ENCODE measurements around the gene SPTBN1. TPM values are rescaled to one million over a fixed set of nuclear protein-coding genes. Genes with fewer than 3 reads are reported as not detected.

SPTBN1 gene
- total RNA-seq, 1 donor from 2014 or later = 217 TPM

GRCh38 chr2:54639609-54640008 lies 183.5 kb downstream of the SPTBN1 start:
- peaks cover 15% of the 10 kb centered on the region for H3K4me1 Mint-ChIP-seq
- no peaks in the 10 kb centered on the region for H3K9me3 Mint-ChIP-seq
- no peak overlapping the region for H3K4me3 Mint-ChIP-seq
- DNase-seq (ENCODE audit: low read depth, low spot score) = no peak
- TF ChIP-seq CTCF (conservative IDR thresholded peaks at IDR 0.05) = no peak
- no peak overlapping the region for H3K27ac Mint-ChIP-seq (ENCODE audit: unreplicated experiment)
- peaks cover 31% of the 10 kb centered on the region for H3K36me3 Mint-ChIP-seq (ENCODE audit: low read depth)
- H3K27me3 Mint-ChIP-seq (ENCODE audit: low read depth) = no peaks in the 10 kb centered on the region

GRCh38 chr2:54640834-54641540 lies 184.9 kb downstream of the SPTBN1 start:
- peaks cover 36% of the 10 kb centered on the region for H3K36me3 Mint-ChIP-seq (ENCODE audit: low read depth)
- DNase-seq (ENCODE audit: low read depth, low spot score) = no peak
- no peaks in the 10 kb centered on the region for H3K27me3 Mint-ChIP-seq (ENCODE audit: low read depth)
- H3K27ac Mint-ChIP-seq (ENCODE audit: unreplicated experiment) = no peak overlapping the region
- no peak overlapping the region for H3K4me3 Mint-ChIP-seq
- no peak for TF ChIP-seq CTCF (conservative IDR thresholded peaks at IDR 0.05)
- no peaks in the 10 kb centered on the region for H3K9me3 Mint-ChIP-seq
- peaks cover 5% of the 10 kb centered on the region for H3K4me1 Mint-ChIP-seq

GRCh38 chr2:54641988-54642387 lies 185.9 kb downstream of the SPTBN1 start:
- H3K27me3 Mint-ChIP-seq (ENCODE audit: low read depth) = no peaks in the 10 kb centered on the region
- DNase-seq (ENCODE audit: low read depth, low spot score) = no peak
- peak overlapping the region; percentile 20 for H3K27ac Mint-ChIP-seq (ENCODE audit: unreplicated experiment)
- H3K36me3 Mint-ChIP-seq (ENCODE audit: low read depth) = peaks cover 39% of the 10 kb centered on the region
- H3K9me3 Mint-ChIP-seq = no peaks in the 10 kb centered on the region
- H3K4me3 Mint-ChIP-seq = no peak overlapping the region
- H3K4me1 Mint-ChIP-seq = peaks cover 5% of the 10 kb centered on the region
- TF ChIP-seq CTCF (conservative IDR thresholded peaks at IDR 0.05) = no peak

GRCh38 chr2:54642677-54643430 lies 186.7 kb downstream of the SPTBN1 start:
- Mint-ChIP-seq H3K27me3 (ENCODE audit: low read depth) (no peaks in the 10 kb centered on the region), H3K4me3 (no peak overlapping the region), H3K9me3 (no peaks in the 10 kb centered on the region), H3K27ac (ENCODE audit: unreplicated experiment) (no peak overlapping the region), H3K36me3 (ENCODE audit: low read depth) (peaks cover 41% of the 10 kb centered on the region), H3K4me1 (peaks cover 5% of the 10 kb centered on the region)
- DNase-seq (ENCODE audit: low read depth, low spot score) = no peak
- TF ChIP-seq CTCF (conservative IDR thresholded peaks at IDR 0.05) = no peak

GRCh38 chr2:54644236-54644635 lies 188.1 kb downstream of the SPTBN1 start:
- DNase-seq (ENCODE audit: low read depth, low spot score) = no peak
- no peak for TF ChIP-seq CTCF (conservative IDR thresholded peaks at IDR 0.05)
- H3K9me3 Mint-ChIP-seq = no peaks in the 10 kb centered on the region
- peaks cover 5% of the 10 kb centered on the region for H3K4me1 Mint-ChIP-seq
- no peaks in the 10 kb centered on the region for H3K27me3 Mint-ChIP-seq (ENCODE audit: low read depth)
- H3K4me3 Mint-ChIP-seq = no peak overlapping the region
- H3K36me3 Mint-ChIP-seq (ENCODE audit: low read depth) = peaks cover 39% of the 10 kb centered on the region
- H3K27ac Mint-ChIP-seq (ENCODE audit: unreplicated experiment) = no peak overlapping the region
